ENCODE results near the gene RAPGEF6.

RAPGEF6 gene

DNA sequence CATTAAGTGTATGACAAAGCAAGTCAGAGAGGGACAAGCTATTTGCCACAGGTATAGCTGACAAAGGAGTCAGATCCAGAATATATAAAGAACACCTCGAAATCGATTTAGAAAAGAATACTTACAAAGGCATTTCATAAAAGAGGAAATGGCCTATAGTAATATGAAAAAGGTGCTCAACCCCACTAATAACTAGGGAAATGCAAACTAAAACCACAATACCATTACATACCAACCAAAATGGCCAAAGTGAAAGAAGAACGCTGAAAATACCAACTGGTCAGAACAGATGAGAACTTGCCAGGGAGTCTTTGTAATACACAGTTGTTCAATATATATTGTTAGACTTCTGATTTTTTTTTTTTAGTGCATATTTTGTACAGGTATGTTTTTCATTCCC lies 218.3 kb downstream of the RAPGEF6 start:
- H3K4me1 ChIP-seq (ENCODE audit: control insufficient read depth, insufficient read depth, low read length) = no peaks in the 10 kb centered on the region
- CTCF ChIA-PET = interaction anchor here (0.6 to 1.6 kb wide), 9 partner anchors 8 to 1312 kb away, joined by 3 to 7 read pairs (median 3); no protein-coding TSS in a partner anchor
- no peak for TF ChIP-seq ZNF626 (tag by site-specific recombination; IDR thresholded peaks at IDR 0.05)
- no peak for TF ChIP-seq ZNF155 (tag by site-specific recombination; IDR thresholded peaks at IDR 0.05)
- no peak for TF ChIP-seq ZNF404 (tag by site-specific recombination; IDR thresholded peaks at IDR 0.05)
- no peak for TF ChIP-seq ZNF549 (tag by site-specific recombination; IDR thresholded peaks at IDR 0.05)
- TF ChIP-seq ZNF350 (tag by site-specific recombination; IDR thresholded peaks at IDR 0.05) = no peak
- TF ChIP-seq, protein P1, sequence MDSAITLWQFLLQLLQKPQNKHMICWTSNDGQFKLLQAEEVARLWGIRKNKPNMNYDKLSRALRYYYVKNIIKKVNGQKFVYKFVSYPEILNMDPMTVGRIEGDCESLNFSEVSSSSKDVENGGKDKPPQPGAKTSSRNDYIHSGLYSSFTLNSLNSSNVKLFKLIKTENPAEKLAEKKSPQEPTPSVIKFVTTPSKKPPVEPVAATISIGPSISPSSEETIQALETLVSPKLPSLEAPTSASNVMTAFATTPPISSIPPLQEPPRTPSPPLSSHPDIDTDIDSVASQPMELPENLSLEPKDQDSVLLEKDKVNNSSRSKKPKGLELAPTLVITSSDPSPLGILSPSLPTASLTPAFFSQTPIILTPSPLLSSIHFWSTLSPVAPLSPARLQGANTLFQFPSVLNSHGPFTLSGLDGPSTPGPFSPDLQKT (IDR thresholded peaks at IDR 0.05; ENCODE audit: borderline replicate concordance, low read depth, low read length) = no peak
- TF ChIP-seq OVOL3 (tag by site-specific recombination; IDR thresholded peaks at IDR 0.05) = no peak
- no peak for TF ChIP-seq ZNF777 (tag by site-specific recombination; IDR thresholded peaks at IDR 0.05; ENCODE audit: borderline replicate concordance)
- TF ChIP-seq ZBTB8A (tag by site-specific recombination; IDR thresholded peaks at IDR 0.05) = no peak
- TF ChIP-seq ZFHX2 (tag by site-specific recombination; conservative IDR thresholded peaks at IDR 0.05) = no peak
- TF ChIP-seq, protein P2, sequence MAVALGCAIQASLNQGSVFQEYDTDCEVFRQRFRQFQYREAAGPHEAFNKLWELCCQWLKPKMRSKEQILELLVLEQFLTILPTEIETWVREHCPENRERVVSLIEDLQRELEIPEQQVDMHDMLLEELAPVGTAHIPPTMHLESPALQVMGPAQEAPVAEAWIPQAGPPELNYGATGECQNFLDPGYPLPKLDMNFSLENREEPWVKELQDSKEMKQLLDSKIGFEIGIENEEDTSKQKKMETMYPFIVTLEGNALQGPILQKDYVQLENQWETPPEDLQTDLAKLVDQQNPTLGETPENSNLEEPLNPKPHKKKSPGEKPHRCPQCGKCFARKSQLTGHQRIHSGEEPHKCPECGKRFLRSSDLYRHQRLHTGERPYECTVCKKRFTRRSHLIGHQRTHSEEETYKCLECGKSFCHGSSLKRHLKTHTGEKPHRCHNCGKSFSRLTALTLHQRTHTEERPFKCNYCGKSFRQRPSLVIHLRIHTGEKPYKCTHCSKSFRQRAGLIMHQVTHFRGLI (tag by site-specific recombination; IDR thresholded peaks at IDR 0.05) = no peak
- TF ChIP-seq, protein P3, sequence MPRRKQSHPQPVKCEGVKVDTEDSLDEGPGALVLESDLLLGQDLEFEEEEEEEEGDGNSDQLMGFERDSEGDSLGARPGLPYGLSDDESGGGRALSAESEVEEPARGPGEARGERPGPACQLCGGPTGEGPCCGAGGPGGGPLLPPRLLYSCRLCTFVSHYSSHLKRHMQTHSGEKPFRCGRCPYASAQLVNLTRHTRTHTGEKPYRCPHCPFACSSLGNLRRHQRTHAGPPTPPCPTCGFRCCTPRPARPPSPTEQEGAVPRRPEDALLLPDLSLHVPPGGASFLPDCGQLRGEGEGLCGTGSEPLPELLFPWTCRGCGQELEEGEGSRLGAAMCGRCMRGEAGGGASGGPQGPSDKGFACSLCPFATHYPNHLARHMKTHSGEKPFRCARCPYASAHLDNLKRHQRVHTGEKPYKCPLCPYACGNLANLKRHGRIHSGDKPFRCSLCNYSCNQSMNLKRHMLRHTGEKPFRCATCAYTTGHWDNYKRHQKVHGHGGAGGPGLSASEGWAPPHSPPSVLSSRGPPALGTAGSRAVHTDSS (tag by site-specific recombination; IDR thresholded peaks at IDR 0.05) = no peak
- TF ChIP-seq HOXC10 (CRISPR knock-in tag; IDR thresholded peaks at IDR 0.05) = no peak
- POLR2A ChIA-PET = no interaction called here
- H3K9me3 ChIP-seq (ENCODE audit: control insufficient read depth, insufficient read depth, low read depth, low read length) = no peaks in the 10 kb centered on the region
- no peak overlapping the region for H3K27ac ChIP-seq (ENCODE audit: extremely low read depth, low read depth, low read length)
- no peak overlapping the region for H3K4me3 ChIP-seq (ENCODE audit: low read depth, low read length)
- H3K36me3 ChIP-seq (ENCODE audit: control insufficient read depth in 2 of 2, insufficient read depth in 1 of 2, low read length in 2 of 2) = peaks cover 7 to 18% of the 10 kb centered on the region in 2 experiments; a peak in 2 of 3 replicates

- H3K9me3 ChIP-seq (ENCODE audit: control insufficient read depth, insufficient read depth, low read depth, low read length) = no peaks in the 10 kb centered on the region
- ChIA-PET CTCF (interaction anchor here (1.4 kb wide), 1 partner anchor 10 kb away, joined by 6 read pairs; no protein-coding TSS in a partner anchor), POLR2A (no interaction called here)
- no peaks in the 10 kb centered on the region for H3K4me1 ChIP-seq (ENCODE audit: control insufficient read depth, insufficient read depth, low read length)
- no peak overlapping the region for H3K27ac ChIP-seq (ENCODE audit: extremely low read depth, low read depth, low read length)
- peaks cover 7 to 15% of the 10 kb centered on the region in 2 experiments; a peak in 2 of 3 replicates for H3K36me3 ChIP-seq (ENCODE audit: control insufficient read depth in 2 of 2, insufficient read depth in 1 of 2, low read length in 2 of 2)
- no peak overlapping the region for H3K4me3 ChIP-seq (ENCODE audit: low read depth, low read length)
- TF ChIP-seq KLF9 (tag by site-specific recombination; IDR thresholded peaks at IDR 0.05; ENCODE audit: low read depth) (no peak), ZNF423 (tag by site-specific recombination; IDR thresholded peaks at IDR 0.05) (no peak), ZBTB10 (tag by site-specific recombination; IDR thresholded peaks at IDR 0.05) (no peak), ZNF266 (tag by site-specific recombination; IDR thresholded peaks at IDR 0.05; ENCODE audit: low read depth) (no peak), ZNF19 (tag by site-specific recombination; IDR thresholded peaks at IDR 0.05; ENCODE audit: low read depth) (no peak), HOXD13 (CRISPR knock-in tag; IDR thresholded peaks at IDR 0.05; ENCODE audit: borderline replicate concordance) (no peak), ZNF140 (tag by site-specific recombination; IDR thresholded peaks at IDR 0.05) (no peak), EGR2 (tag by site-specific recombination; IDR thresholded peaks at IDR 0.05; ENCODE audit: low read depth) (no peak), ZNF701 (tag by site-specific recombination; IDR thresholded peaks at IDR 0.05) (no peak), TRIM28 (IDR thresholded peaks at IDR 0.05; ENCODE audit: borderline replicate concordance, low read length) (no peak), ZNF324 (tag by site-specific recombination; IDR thresholded peaks at IDR 0.05) (no peak), ZNF501 (tag by site-specific recombination; IDR thresholded peaks at IDR 0.05) (no peak), ZNF664 (tag by site-specific recombination; IDR thresholded peaks at IDR 0.05) (no peak)
Measured at GRCh38 chr5:131413605-131414559, 221.1 kb downstream of the RAPGEF6 start.

Measured in HEK293 (cell line).